ENCODE measurements around the gene HTR1E.

Gene HTR1E

DNA sequence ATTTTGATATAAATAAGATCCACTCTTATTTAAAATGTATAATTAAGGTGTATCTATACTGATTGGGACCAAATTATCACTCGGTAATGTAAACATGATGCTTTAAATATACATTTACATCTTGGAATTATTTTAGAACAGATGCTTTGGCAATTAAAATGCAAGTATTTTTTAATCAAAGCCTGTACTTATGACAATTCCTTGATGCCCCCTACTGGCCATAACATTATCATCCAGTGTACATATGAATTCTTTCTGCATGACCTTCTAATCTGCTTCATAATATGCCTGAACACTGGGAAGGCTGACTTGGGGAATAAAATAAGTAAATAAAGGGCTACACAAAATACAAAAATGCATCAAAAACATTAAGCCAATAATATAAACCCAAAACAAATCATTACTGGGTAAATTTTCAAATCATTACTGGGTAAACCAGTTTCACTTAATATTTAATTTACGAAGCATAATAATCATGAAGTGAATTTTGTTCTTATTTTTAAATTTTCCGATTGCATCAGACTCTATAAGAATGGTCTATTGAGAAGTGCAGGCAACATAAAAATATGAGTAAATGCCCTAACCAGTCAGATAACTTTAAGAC lies 92.5 kb downstream of the HTR1E start:
- no peak overlapping the region for H3K4me3 ChIP-seq (ENCODE audit: insufficient read depth, low read depth, low read length, poor library complexity, severe bottlenecking)
- H3K27me3 ChIP-seq (replicated peaks; ENCODE audit: control insufficient read depth, insufficient read depth, low read length, poor library complexity, severe bottlenecking) = no peaks in the 10 kb centered on the region
- H3K27ac ChIP-seq (ENCODE audit: insufficient read depth, low read length, poor library complexity, severe bottlenecking) = no peak overlapping the region
- no peak for DNase-seq
- H3K9me3 ChIP-seq (ENCODE audit: control insufficient read depth, low read length) = no peaks in the 10 kb centered on the region
- H3K36me3 ChIP-seq (ENCODE audit: control insufficient read depth, insufficient read depth, low read length) = no peaks in the 10 kb centered on the region
- H3K4me1 ChIP-seq (ENCODE audit: control insufficient read depth, insufficient read depth, low read length, poor library complexity, severe bottlenecking) = no peaks in the 10 kb centered on the region

DNA sequence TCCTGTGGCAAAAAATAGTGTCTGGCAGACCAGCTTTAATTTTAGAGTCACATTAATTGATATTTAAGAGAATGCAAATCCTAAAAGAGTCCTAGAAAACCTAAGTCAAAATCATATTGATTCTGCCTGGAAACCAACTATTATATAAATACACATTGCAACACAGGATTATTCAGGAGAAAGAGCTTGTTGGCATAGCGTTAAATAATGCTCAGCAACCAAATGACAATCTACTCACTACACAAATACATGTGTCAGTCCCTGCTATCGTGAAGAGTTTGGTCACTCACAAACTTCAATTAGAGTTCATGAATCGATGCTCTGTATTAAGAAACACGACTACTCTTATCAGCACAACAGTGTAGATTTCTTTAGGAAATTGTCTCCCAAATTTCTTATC lies 103.4 kb downstream of the HTR1E start:
- no peak overlapping the region for H3K27ac ChIP-seq (ENCODE audit: insufficient read depth, low read length, poor library complexity, severe bottlenecking)
- no peaks in the 10 kb centered on the region for H3K27me3 ChIP-seq (replicated peaks; ENCODE audit: control insufficient read depth, insufficient read depth, low read length, poor library complexity, severe bottlenecking)
- H3K4me3 ChIP-seq (ENCODE audit: insufficient read depth, low read depth, low read length, poor library complexity, severe bottlenecking) = no peak overlapping the region
- H3K9me3 ChIP-seq (ENCODE audit: control insufficient read depth, low read length) = no peaks in the 10 kb centered on the region
- H3K36me3 ChIP-seq (ENCODE audit: control insufficient read depth, insufficient read depth, low read length) = no peaks in the 10 kb centered on the region
- no peak for DNase-seq
- H3K4me1 ChIP-seq (ENCODE audit: control insufficient read depth, insufficient read depth, low read length, poor library complexity, severe bottlenecking) = no peaks in the 10 kb centered on the region

DNA sequence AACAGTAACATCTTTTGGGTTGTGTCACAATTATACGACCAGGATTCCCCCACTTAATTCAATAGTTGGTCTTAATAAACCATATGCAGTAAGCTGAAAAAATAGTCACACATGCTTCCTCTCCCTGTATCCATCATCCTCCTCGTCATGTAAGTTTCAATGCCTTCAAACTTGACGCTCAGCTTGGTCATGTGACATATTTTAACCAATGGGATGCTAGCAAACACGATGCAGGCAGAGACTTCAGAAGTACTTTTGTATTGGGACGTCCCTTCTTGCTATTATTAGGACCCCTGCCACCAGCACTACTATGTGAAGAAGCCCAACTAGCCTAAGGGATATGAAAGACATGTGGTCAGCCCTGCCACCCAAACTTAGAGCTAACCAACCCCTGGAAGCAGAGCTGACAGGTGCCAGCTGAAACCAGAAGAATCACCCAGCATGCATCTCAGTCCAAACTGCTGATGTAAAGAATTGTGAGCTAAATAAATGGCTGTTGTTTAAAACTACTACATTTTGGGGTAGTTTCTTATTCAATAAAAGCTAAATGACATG lies 108.3 kb downstream of the HTR1E start:
- no peak for DNase-seq
- Histone ChIP-seq H3K9me3 (ENCODE audit: control insufficient read depth, low read length) (no peaks in the 10 kb centered on the region), H3K27me3 (replicated peaks; ENCODE audit: control insufficient read depth, insufficient read depth, low read length, poor library complexity, severe bottlenecking) (no peaks in the 10 kb centered on the region), H3K4me3 (ENCODE audit: insufficient read depth, low read depth, low read length, poor library complexity, severe bottlenecking) (no peak overlapping the region), H3K36me3 (ENCODE audit: control insufficient read depth, insufficient read depth, low read length) (no peaks in the 10 kb centered on the region), H3K27ac (ENCODE audit: insufficient read depth, low read length, poor library complexity, severe bottlenecking) (no peak overlapping the region), H3K4me1 (ENCODE audit: control insufficient read depth, insufficient read depth, low read length, poor library complexity, severe bottlenecking) (no peaks in the 10 kb centered on the region)

DNA sequence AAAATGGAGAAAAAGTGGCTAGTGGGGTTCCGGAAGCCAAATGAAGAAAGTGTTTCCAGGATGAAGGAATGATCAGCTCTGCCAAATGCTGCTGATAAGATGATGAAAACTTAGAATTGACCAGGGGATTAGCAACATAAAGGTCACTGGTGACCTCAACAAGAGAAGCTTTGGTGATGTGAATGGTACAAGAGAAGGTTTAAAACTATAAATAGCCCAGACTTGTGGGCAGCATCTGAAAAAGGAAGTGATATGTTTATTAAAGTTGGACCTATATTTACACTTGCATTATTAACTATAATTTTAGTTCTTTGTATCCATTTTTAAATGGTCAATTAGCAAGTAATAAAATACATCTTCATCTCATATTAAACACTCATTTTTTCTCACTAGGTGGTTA lies 112.5 kb downstream of the HTR1E start:
- Histone ChIP-seq H3K27ac (ENCODE audit: insufficient read depth, low read length, poor library complexity, severe bottlenecking) (no peak overlapping the region), H3K36me3 (ENCODE audit: control insufficient read depth, insufficient read depth, low read length) (no peaks in the 10 kb centered on the region), H3K4me3 (ENCODE audit: insufficient read depth, low read depth, low read length, poor library complexity, severe bottlenecking) (no peak overlapping the region), H3K4me1 (ENCODE audit: control insufficient read depth, insufficient read depth, low read length, poor library complexity, severe bottlenecking) (no peaks in the 10 kb centered on the region), H3K27me3 (replicated peaks; ENCODE audit: control insufficient read depth, insufficient read depth, low read length, poor library complexity, severe bottlenecking) (no peaks in the 10 kb centered on the region), H3K9me3 (ENCODE audit: control insufficient read depth, low read length) (no peaks in the 10 kb centered on the region)
- DNase-seq = no peak

DNA sequence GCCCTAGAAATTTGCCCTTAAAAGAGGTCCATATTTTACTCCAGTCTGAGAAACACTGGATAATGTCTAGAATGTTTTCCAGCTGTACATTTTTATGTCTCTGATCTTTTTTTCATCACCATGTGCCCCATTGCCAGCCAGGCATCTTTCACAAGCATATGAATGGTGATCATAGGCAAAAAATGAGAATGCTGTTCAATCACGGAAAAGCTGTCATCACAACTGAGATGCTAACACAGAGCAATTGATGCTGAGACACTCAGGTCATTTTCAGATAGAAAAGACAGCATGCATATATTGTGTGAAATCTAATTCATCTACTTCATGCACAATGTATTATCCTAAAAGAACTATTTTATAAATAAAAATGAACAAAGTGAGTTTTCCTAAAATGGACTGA lies 116.0 kb downstream of the HTR1E start:
- Histone ChIP-seq H3K27me3 (replicated peaks; ENCODE audit: control insufficient read depth, insufficient read depth, low read length, poor library complexity, severe bottlenecking) (no peaks in the 10 kb centered on the region), H3K4me1 (ENCODE audit: control insufficient read depth, insufficient read depth, low read length, poor library complexity, severe bottlenecking) (no peaks in the 10 kb centered on the region), H3K4me3 (ENCODE audit: insufficient read depth, low read depth, low read length, poor library complexity, severe bottlenecking) (no peak overlapping the region), H3K36me3 (ENCODE audit: control insufficient read depth, insufficient read depth, low read length) (no peaks in the 10 kb centered on the region), H3K9me3 (ENCODE audit: control insufficient read depth, low read length) (no peaks in the 10 kb centered on the region), H3K27ac (ENCODE audit: insufficient read depth, low read length, poor library complexity, severe bottlenecking) (no peak overlapping the region)
- DNase-seq = no peak

DNA sequence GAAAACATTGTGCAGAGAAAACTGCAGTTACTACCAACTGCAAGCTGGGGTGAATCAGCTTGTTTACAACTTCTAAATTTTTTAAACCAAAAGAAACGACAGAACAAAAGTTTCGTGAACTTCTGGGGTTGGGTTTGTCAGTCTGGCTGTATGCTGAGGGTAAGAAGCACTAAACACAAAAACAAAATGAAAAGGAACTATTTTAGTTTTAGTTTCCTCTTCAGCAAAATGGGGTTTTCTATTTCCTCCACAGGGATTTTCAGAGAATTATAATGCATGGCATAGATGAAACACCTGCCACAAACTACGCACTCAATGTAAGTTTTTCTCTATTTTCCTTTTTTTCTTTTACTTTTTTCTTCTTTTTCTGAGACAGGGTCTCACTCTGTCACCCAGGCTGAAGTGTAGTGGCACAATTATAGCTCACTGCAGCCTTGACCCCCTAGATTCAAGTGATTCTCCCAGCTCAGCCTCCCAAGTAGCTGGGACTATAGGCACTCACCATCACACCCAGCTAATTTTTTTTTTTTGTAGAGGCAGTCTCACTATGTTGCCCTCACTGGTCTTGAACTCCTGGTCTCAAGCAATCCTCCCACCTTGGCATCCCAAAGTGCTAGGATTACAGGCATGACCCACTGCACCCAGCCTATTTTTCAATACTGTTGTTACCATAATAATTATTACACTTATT lies 117.0 kb downstream of the HTR1E start:
- H3K36me3 ChIP-seq (ENCODE audit: control insufficient read depth, insufficient read depth, low read length) = no peaks in the 10 kb centered on the region
- no peak overlapping the region for H3K27ac ChIP-seq (ENCODE audit: insufficient read depth, low read length, poor library complexity, severe bottlenecking)
- no peak for DNase-seq
- H3K4me3 ChIP-seq (ENCODE audit: insufficient read depth, low read depth, low read length, poor library complexity, severe bottlenecking) = no peak overlapping the region
- H3K27me3 ChIP-seq (replicated peaks; ENCODE audit: control insufficient read depth, insufficient read depth, low read length, poor library complexity, severe bottlenecking) = no peaks in the 10 kb centered on the region
- H3K9me3 ChIP-seq (ENCODE audit: control insufficient read depth, low read length) = no peaks in the 10 kb centered on the region
- no peaks in the 10 kb centered on the region for H3K4me1 ChIP-seq (ENCODE audit: control insufficient read depth, insufficient read depth, low read length, poor library complexity, severe bottlenecking)

DNA sequence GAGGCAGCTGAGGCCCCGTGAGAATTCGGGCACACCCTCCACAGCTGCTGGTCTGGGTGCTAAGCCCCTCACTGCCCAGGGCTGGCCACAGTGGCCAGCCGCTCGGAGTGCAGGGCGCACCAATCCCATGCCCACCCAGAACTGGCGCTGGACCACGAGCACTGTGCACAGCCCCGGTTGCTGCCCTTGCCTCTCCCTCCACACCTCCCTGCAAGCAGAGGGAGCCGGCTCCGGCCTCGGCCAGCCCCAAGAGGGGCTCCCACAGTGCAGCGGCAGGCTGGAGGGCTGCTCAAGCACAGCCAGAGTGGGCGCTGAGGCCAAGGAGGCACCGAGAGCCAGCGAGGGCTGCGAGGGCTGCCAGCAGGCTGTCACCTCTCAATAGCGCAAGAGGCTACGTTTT lies 122.6 kb downstream of the HTR1E start:
- no peak for DNase-seq
- H3K4me1 ChIP-seq (ENCODE audit: control insufficient read depth, insufficient read depth, low read length, poor library complexity, severe bottlenecking) = no peaks in the 10 kb centered on the region
- no peaks in the 10 kb centered on the region for H3K27me3 ChIP-seq (replicated peaks; ENCODE audit: control insufficient read depth, insufficient read depth, low read length, poor library complexity, severe bottlenecking)
- H3K4me3 ChIP-seq (ENCODE audit: insufficient read depth, low read depth, low read length, poor library complexity, severe bottlenecking) = no peak overlapping the region
- no peaks in the 10 kb centered on the region for H3K36me3 ChIP-seq (ENCODE audit: control insufficient read depth, insufficient read depth, low read length)
- no peak overlapping the region for H3K27ac ChIP-seq (ENCODE audit: insufficient read depth, low read length, poor library complexity, severe bottlenecking)
- H3K9me3 ChIP-seq (ENCODE audit: control insufficient read depth, low read length) = no peaks in the 10 kb centered on the region

DNA sequence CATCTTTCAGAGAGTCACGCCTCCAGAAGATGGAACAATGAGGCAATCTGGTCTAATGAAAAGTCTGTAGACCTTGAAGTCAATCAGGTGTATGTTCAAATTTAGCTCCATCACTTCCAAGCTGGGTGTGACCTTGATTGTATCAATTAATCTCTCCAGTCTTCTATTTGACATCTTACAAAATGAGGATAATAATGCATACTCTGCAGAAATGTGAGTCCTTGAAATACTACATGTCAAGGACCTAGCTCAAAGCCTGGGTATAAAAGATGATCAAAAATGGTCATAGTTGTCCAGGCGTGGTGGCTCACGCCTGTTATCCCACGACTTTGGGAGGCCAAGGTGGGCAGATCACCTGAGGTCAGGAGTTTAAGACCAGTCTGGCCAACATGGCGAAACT lies 127.8 kb downstream of the HTR1E start:
- Histone ChIP-seq H3K27me3 (replicated peaks; ENCODE audit: control insufficient read depth, insufficient read depth, low read length, poor library complexity, severe bottlenecking) (no peaks in the 10 kb centered on the region), H3K27ac (ENCODE audit: insufficient read depth, low read length, poor library complexity, severe bottlenecking) (no peak overlapping the region), H3K36me3 (ENCODE audit: control insufficient read depth, insufficient read depth, low read length) (no peaks in the 10 kb centered on the region), H3K9me3 (ENCODE audit: control insufficient read depth, low read length) (no peaks in the 10 kb centered on the region), H3K4me3 (ENCODE audit: insufficient read depth, low read depth, low read length, poor library complexity, severe bottlenecking) (no peak overlapping the region), H3K4me1 (ENCODE audit: control insufficient read depth, insufficient read depth, low read length, poor library complexity, severe bottlenecking) (no peaks in the 10 kb centered on the region)
- DNase-seq = no peak
